KMS-11 (cell line): ENCODE measurements around the gene PPM1A.

Source experiments
- H2AFZ ChIP-seq: fragments of 200-600 bp; sonication (generic); 2 replicates; pipeline ENCODE4 v1.6.1; 2016; ENCODE audit warnings: antibody characterized with exemption, mixed run types, low read depth
- H3K27ac ChIP-seq: fragments of 200-600 bp; sonication (generic); 2 replicates; pipeline ENCODE4 v1.6.1; 2016; ENCODE audit warnings: mild to moderate bottlenecking, mixed run types
- H3K27me3 ChIP-seq: fragments of 200-600 bp; sonication (generic); 2 replicates; pipeline ENCODE4 v1.6.1; 2017; ENCODE audit warnings: mild to moderate bottlenecking, low read depth, mixed run types, moderate library complexity; ENCODE audit not compliant: insufficient read depth
- H3K36me3 ChIP-seq: fragments of 200-600 bp; sonication (generic); 2 replicates; pipeline ENCODE4 v1.6.1; 2017; ENCODE audit warnings: mild to moderate bottlenecking, mixed run types; ENCODE audit not compliant: insufficient read depth
- H3K4me1 ChIP-seq: fragments of 200-600 bp; sonication (generic); 2 replicates; pipeline ENCODE4 v1.6.1; 2016; ENCODE audit warnings: mild to moderate bottlenecking, low read depth, mixed run types; ENCODE audit not compliant: poor library complexity, severe bottlenecking
- H3K4me2 ChIP-seq: fragments of 200-600 bp; sonication (generic); 2 replicates; pipeline ENCODE4 v1.7.0; 2016; ENCODE audit warnings: mild to moderate bottlenecking, mixed run types
- H3K4me3 ChIP-seq: fragments of 200-600 bp; sonication (generic); IDR thresholded peaks from 2 replicates; pipeline ENCODE4 v1.6.1; 2017; ENCODE audit warnings: low read depth, low read length, mixed read lengths; ENCODE audit not compliant: insufficient read depth
- H3K79me2 ChIP-seq: fragments of 200-600 bp; sonication (generic); 2 replicates; pipeline ENCODE4 v1.6.1; 2016; ENCODE audit warnings: low read depth, mixed run types; ENCODE audit not compliant: insufficient read depth
- H3K9ac ChIP-seq: fragments of 200-600 bp; sonication (generic); 2 replicates; pipeline ENCODE4 v1.6.1; 2016; ENCODE audit warnings: mild to moderate bottlenecking, mixed run types
- H4K20me1 ChIP-seq: fragments of 200-600 bp; sonication (generic); 2 replicates; pipeline ENCODE4 v1.6.1; 2016; ENCODE audit warnings: mild to moderate bottlenecking, mixed run types; ENCODE audit not compliant: insufficient read depth
- TF ChIP-seq, protein P1 (sequence below): fragments of 200-600 bp; sonication (generic); conservative IDR thresholded peaks from 2 replicates; pipeline ENCODE4 v1.6.1; 2017; ENCODE audit warnings: low read depth, mild to moderate bottlenecking, antibody characterized with exemption, low read length, moderate library complexity, mixed read lengths

PPM1A gene

DNA sequence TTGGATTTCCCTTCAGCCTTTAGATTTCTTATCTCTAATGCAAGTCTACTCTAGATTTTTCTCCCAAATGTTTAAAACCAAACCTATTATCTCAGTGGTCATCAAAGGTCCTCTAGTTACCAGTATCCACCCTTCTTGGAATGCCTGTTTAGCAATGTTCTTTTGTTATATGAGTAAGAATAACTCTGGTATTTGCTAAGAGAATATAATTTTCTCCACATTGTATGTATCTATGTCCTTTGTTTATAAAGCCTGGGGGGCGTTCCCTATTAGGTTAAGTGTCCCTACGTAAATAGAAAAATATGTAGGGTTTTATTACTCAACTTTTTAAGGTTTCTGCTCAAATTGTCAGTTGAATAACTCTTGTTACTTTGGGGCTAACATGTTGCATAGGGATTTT is 27.3 kb downstream of the PPM1A start:
- H3K79me2 ChIP-seq: peaks cover 11% of the 10 kb centered on the region; the same call in 1 of the 2 replicates
- no peaks in the 10 kb centered on the region for H3K4me1 ChIP-seq
- H3K9ac ChIP-seq: no peak overlapping the region
- TF ChIP-seq, protein P1, sequence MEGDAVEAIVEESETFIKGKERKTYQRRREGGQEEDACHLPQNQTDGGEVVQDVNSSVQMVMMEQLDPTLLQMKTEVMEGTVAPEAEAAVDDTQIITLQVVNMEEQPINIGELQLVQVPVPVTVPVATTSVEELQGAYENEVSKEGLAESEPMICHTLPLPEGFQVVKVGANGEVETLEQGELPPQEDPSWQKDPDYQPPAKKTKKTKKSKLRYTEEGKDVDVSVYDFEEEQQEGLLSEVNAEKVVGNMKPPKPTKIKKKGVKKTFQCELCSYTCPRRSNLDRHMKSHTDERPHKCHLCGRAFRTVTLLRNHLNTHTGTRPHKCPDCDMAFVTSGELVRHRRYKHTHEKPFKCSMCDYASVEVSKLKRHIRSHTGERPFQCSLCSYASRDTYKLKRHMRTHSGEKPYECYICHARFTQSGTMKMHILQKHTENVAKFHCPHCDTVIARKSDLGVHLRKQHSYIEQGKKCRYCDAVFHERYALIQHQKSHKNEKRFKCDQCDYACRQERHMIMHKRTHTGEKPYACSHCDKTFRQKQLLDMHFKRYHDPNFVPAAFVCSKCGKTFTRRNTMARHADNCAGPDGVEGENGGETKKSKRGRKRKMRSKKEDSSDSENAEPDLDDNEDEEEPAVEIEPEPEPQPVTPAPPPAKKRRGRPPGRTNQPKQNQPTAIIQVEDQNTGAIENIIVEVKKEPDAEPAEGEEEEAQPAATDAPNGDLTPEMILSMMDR: no peak
- no peaks in the 10 kb centered on the region for H3K36me3 ChIP-seq
- H4K20me1 ChIP-seq: no peaks in the 10 kb centered on the region
- H2AFZ ChIP-seq: no peak overlapping the region
- no peak overlapping the region for H3K4me3 ChIP-seq
- no peak overlapping the region for H3K27ac ChIP-seq
- H3K27me3 ChIP-seq: no peaks in the 10 kb centered on the region
- no peak overlapping the region for H3K4me2 ChIP-seq

DNA sequence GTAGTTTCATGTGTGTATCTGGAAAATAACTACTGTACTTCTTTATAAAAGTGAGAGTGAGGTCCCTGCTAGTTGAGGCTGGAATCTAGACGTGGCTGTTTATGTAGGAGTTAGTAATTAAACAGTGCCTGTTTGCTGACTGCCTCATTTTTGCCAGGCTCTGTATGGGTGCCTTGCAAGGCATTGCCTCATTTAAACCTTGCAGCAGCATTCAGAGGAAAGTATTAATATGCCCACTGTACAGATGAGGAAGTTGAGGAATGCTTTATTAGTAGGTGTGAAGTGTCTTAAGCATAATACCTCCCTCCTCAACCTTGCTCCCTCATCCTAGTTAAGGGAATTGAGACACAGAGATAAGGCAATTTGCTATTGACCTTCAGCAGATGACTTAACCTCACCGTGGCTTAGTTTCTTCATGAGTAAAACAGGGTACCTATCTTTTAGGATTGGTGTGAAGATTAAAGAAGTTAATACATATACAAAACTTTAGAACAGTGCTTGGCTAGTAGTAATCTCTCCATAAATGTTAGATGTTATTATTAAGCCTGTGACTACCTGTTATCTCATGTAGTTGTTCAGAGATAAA is 28.7 kb downstream of the PPM1A start:
- Histone ChIP-seq H4K20me1 (no peaks in the 10 kb centered on the region), H3K4me1 (no peaks in the 10 kb centered on the region), H3K4me2 (no peak overlapping the region)

DNA sequence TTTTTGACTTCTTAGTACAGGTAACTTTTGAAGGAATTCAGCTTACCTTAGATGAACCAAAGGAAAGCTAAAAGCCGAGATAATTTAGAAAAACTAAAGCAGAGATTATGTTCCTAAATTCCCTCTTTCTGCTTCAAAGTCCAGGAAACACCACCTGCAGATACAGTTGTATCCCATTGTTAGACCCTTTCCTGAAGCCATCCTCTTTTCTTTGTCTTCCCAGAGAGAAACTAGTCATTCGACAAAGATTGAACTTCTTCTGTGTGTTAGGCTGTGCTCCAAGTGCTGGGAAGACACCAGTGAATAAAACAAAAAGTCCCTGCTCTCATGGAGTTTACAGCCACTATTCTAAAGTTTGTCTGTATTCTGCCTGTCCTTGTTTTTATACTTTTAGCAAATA is 29.3 kb downstream of the PPM1A start:
- Histone ChIP-seq H3K36me3 (no peaks in the 10 kb centered on the region), H2AFZ (no peak overlapping the region), H3K4me1 (no peaks in the 10 kb centered on the region), H3K79me2 (no peaks in the 10 kb centered on the region), H3K27ac (no peak overlapping the region), H3K4me3 (no peak overlapping the region), H3K4me2 (no peak overlapping the region), H4K20me1 (no peaks in the 10 kb centered on the region), H3K27me3 (no peaks in the 10 kb centered on the region), H3K9ac (no peak overlapping the region)
- TF ChIP-seq, protein P1: no peak

More for the DNA sequence above, 28.7 kb downstream of the PPM1A start:
- Histone ChIP-seq H3K79me2 (peaks cover 5% of the 10 kb centered on the region; the same call in 1 of the 2 replicates), H3K27ac (no peak overlapping the region), H3K9ac (no peak overlapping the region), H3K36me3 (no peaks in the 10 kb centered on the region), H3K4me3 (no peak overlapping the region), H2AFZ (no peak overlapping the region), H3K27me3 (no peaks in the 10 kb centered on the region)
- TF ChIP-seq, protein P1: no peak

DNA sequence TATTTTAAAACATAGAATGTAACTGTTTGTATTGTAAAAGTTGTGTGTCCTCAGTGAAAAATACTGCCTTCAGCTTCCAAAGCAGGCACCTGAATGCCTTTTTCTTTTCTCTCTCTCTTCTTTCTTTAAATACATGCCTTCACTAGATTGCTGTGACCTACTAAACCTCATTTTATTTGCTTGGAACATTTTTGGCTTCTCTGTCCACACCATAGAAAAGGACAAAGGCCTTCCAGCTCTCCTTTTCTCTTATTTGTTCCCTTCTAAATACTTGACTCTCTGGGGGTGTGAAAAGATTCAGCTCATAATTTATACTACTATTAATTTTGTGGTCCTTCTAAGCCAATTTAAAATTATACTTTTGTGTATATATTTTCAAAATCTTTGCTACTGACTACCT is 38.4 kb downstream of the PPM1A start:
- Histone ChIP-seq H3K36me3 (no peaks in the 10 kb centered on the region), H3K4me2 (no peak overlapping the region)
- TF ChIP-seq, protein P1: no peak

More for the DNA sequence above, 38.4 kb downstream of the PPM1A start:
- H3K9ac ChIP-seq: no peak overlapping the region
- H3K4me1 ChIP-seq: no peaks in the 10 kb centered on the region
- H3K79me2 ChIP-seq: no peaks in the 10 kb centered on the region
- no peak overlapping the region for H3K27ac ChIP-seq
- H3K27me3 ChIP-seq: no peaks in the 10 kb centered on the region
- no peak overlapping the region for H2AFZ ChIP-seq
- H4K20me1 ChIP-seq: no peaks in the 10 kb centered on the region
- no peak overlapping the region for H3K4me3 ChIP-seq
